HepG2 (cell line): ENCODE measurements around the gene PDE6C. TPM values are rescaled to one million over a fixed set of nuclear protein-coding genes. Genes with fewer than 3 reads are reported as not detected.

Source experiments
- ATAC-seq: fragments of 200-7000 bp; cut with Tn5 transposase; 3 replicates; pipeline ENCODE4 v1.9.1; 2020; ENCODE audit warnings: mild to moderate bottlenecking, moderate library complexity
- BruUV-seq: library from RNA; stranded (reverse); fragments of 400-500 nt; replicated peaks from 2 replicates; lab custom pipeline; 2021; lab: Mats Ljungman, UMichigan
- CTCF ChIA-PET: fragments of 300-600 bp; formaldehyde crosslinking; extraction: SDS; loops from one replicate; lab custom pipeline; 2021; ENCODE audit warnings: low total read pairs, inconsistent platforms, low intra/inter-chr PET ratio; lab: Yijun Ruan, JAX
- POLR2A ChIA-PET: fragments of 350-600 bp; sonication (Branson Sonifier 250); formaldehyde crosslinking; loops from one replicate; lab custom pipeline; 2020; ENCODE audit warnings: antibody characterized with exemption, inconsistent platforms; lab: Yijun Ruan, JAX
- DNase-seq: peaks from one replicate; pipeline ENCODE4 v3.0.0-alpha.2; 2015; ENCODE audit warnings: low spot score
- FAIRE-seq: peaks from 3 replicates; lab custom pipeline; 2011; peaks lifted over from hg19 to GRCh38; lab: Jason Lieb, UNC
- H2AFZ ChIP-seq: one replicate; pipeline ENCODE4 v1.6.1; 2011; ENCODE audit warnings: low read length, inconsistent platforms
- H3K27ac ChIP-seq: fragments of 300-600 bp; 3 replicates; pipeline ENCODE4 v1.8.0; 2011; ENCODE audit warnings: mixed run types, mild to moderate bottlenecking, mixed read lengths, low read length, inconsistent platforms; ENCODE audit not compliant: insufficient read depth; ENCODE audit errors: extremely low read length
- H3K27me3 ChIP-seq, 2 experiments: fragments of 200-600 bp in 1 of 2; 2 replicates in 1 of 2; 3 replicates in 1 of 2; pipeline versions ENCODE4 v1.6.0 to v1.8.0; 2011; ENCODE audit warnings: low read length in 2 of 2, mild to moderate bottlenecking in 2 of 2, moderate library complexity in 2 of 2, inconsistent platforms in 1 of 2; ENCODE audit not compliant: insufficient read depth in 2 of 2, control insufficient read depth in 1 of 2
- H3K36me3 ChIP-seq, 2 experiments: fragments of 200-600 bp in 1 of 2; replicated peaks in 1 of 2; 2 replicates in 1 of 2; 3 replicates in 1 of 2; pipeline versions ENCODE4 v1.5.1 to v1.8.0; 2011; ENCODE audit warnings: low read length in 2 of 2, inconsistent platforms in 1 of 2; ENCODE audit not compliant: insufficient read depth in 2 of 2, control insufficient read depth in 1 of 2
- H3K4me1 ChIP-seq: 2 replicates; pipeline ENCODE4 v1.5.1; 2012; ENCODE audit warnings: low read length, inconsistent platforms; ENCODE audit not compliant: insufficient read depth
- H3K4me2 ChIP-seq: 2 replicates; pipeline ENCODE4 v1.6.0; 2011; ENCODE audit warnings: low read depth, low read length, inconsistent platforms
- H3K4me3 ChIP-seq, 3 experiments: fragments of 200-600 bp in 1 of 3; sonication (generic), shearing (Covaris generic) in 1 of 3; replicated peaks in 1 of 3; 2 replicates each; pipeline ENCODE4 v1.5.1; 2011 to 2016; ENCODE audit warnings: low read length in 3 of 3, inconsistent platforms in 2 of 3, low read depth in 2 of 3, mild to moderate bottlenecking in 2 of 3, control low read depth in 1 of 3, mixed read lengths in 1 of 3; ENCODE audit not compliant: insufficient read depth in 1 of 3
- H3K79me2 ChIP-seq: one replicate; pipeline ENCODE4 v1.6.1; 2011; ENCODE audit warnings: low read length, inconsistent platforms; ENCODE audit not compliant: insufficient read depth
- H3K9ac ChIP-seq: 2 replicates; pipeline ENCODE4 v1.6.0; 2011; ENCODE audit warnings: mild to moderate bottlenecking, low read depth, low read length, inconsistent platforms; ENCODE audit not compliant: insufficient read depth
- H3K9me3 ChIP-seq: 2 replicates; pipeline ENCODE4 v1.5.1; 2012; ENCODE audit warnings: mild to moderate bottlenecking, low read length
- H4K20me1 ChIP-seq: 2 replicates; pipeline ENCODE4 v1.6.0; 2011; ENCODE audit warnings: inconsistent platforms, mild to moderate bottlenecking, low read length, moderate library complexity; ENCODE audit not compliant: insufficient read depth
- ARNTL ChIP-seq: sonication (generic); formaldehyde crosslinking; IDR thresholded peaks from 2 replicates; pipeline ENCODE4 v1.4.0; 2020; ENCODE audit warnings: mild to moderate bottlenecking, missing genetic modification reagents
- ELF1 ChIP-seq: sonication (generic); formaldehyde crosslinking; IDR thresholded peaks from 2 replicates; pipeline ENCODE4 v1.4.0; 2020; ENCODE audit warnings: missing genetic modification reagents
- FOXK2 ChIP-seq: fragments of 450-650 bp; IDR thresholded peaks from 2 replicates; pipeline ENCODE4 v1.6.1; 2016
- GABPB1 ChIP-seq: IDR thresholded peaks from 2 replicates; pipeline ENCODE4 v1.6.1; 2016; ENCODE audit warnings: mild to moderate bottlenecking, missing genetic modification reagents, moderate library complexity, missing compliant biosample characterization
- HDAC2 ChIP-seq: sonication (generic); formaldehyde crosslinking; IDR thresholded peaks from 2 replicates; pipeline ENCODE4 v1.4.0; 2020; ENCODE audit warnings: missing genetic modification reagents
- JARID2 ChIP-seq: sonication (generic); formaldehyde crosslinking; IDR thresholded peaks from 2 replicates; pipeline ENCODE4 v1.8.1; 2023; ENCODE audit warnings: missing genetic modification reagents, inconsistent platforms; ENCODE audit not compliant: insufficient replicate concordance
- MAX ChIP-seq: IDR thresholded peaks from 2 replicates; pipeline ENCODE4 v1.6.1; 2012; ENCODE audit warnings: inconsistent platforms
- MIXL1 ChIP-seq: IDR thresholded peaks from 2 replicates; pipeline ENCODE4 v1.6.1; 2016
- MTF2 ChIP-seq: sonication (generic); formaldehyde crosslinking; IDR thresholded peaks from 2 replicates; pipeline ENCODE4 v1.5.0; 2020; ENCODE audit warnings: missing genetic modification reagents, borderline replicate concordance
- RXRA ChIP-seq: sonication (generic); formaldehyde crosslinking; IDR thresholded peaks from 2 replicates; pipeline ENCODE4 v1.5.1; 2020; ENCODE audit warnings: missing genetic modification reagents
- TRIM22 ChIP-seq: fragments of 450-650 bp; IDR thresholded peaks from 2 replicates; pipeline ENCODE4 v1.6.1; 2017
- ZKSCAN5 ChIP-seq: sonication (generic); formaldehyde crosslinking; IDR thresholded peaks from 2 replicates; pipeline ENCODE4 v1.5.1; 2020; ENCODE audit warnings: mild to moderate bottlenecking, missing genetic modification reagents
- ZNF136 ChIP-seq: sonication (generic); formaldehyde crosslinking; IDR thresholded peaks from 2 replicates; pipeline ENCODE4 v1.8.1; 2022; ENCODE audit warnings: low read depth, mild to moderate bottlenecking, moderate library complexity, missing genetic modification reagents
- ZNF230 ChIP-seq: sonication (generic); formaldehyde crosslinking; IDR thresholded peaks from 2 replicates; pipeline ENCODE4 v1.4.0; 2020; ENCODE audit warnings: mild to moderate bottlenecking, missing genetic modification reagents
- ZNF605 ChIP-seq: sonication (generic); formaldehyde crosslinking; IDR thresholded peaks from 2 replicates; pipeline ENCODE4 v1.8.0; 2022; ENCODE audit warnings: mild to moderate bottlenecking, missing genetic modification reagents
- ZNF687 ChIP-seq: sonication (generic); formaldehyde crosslinking; IDR thresholded peaks from 2 replicates; pipeline ENCODE4 v1.5.1; 2020; ENCODE audit warnings: mild to moderate bottlenecking, missing genetic modification reagents, moderate library complexity
- ZNF713 ChIP-seq: sonication (generic); formaldehyde crosslinking; IDR thresholded peaks from 2 replicates; pipeline ENCODE4 v1.4.0; 2020; ENCODE audit warnings: mild to moderate bottlenecking, missing genetic modification reagents
- WGBS: methylation state at CpG from one replicate; pipeline ENCODE4 v1.1.6; 2017; ENCODE audit warnings: low lambda C conversion rate; 5-methylcytosine and 5-hydroxymethylcytosine counted together
- in situ Hi-C: cut with HindIII; loops from 2 replicates; pipeline ENCODE4 v1.10.0; 2017; ENCODE audit warnings: low pct_unique_long_range_greater_than_20kb; ENCODE audit not compliant: extremely low pct_ligation_motif_present
- intact Hi-C: fragments of 100-400 bp; cut with micrococcal nuclease; formaldehyde crosslinking; loops from one replicate; pipeline ENCODE4 v1.10.0; 2022; ENCODE audit not compliant: unreplicated experiment
- polyA plus RNA-seq, 8 experiments: library from polyadenylated mRNA; depleted of rRNA in 3 of 8; stranded (reverse) in 7 of 8; unstranded in 1 of 8; fragments of >200 nt; fragmentation: Illumina TruSeq in 4 of 8; extraction: Trizol in 4 of 8; gene quantifications; 2 replicates each; pipeline versions ENCODE4 v1.2.1 to v1.2.3, GENCODE V29; 2011 to 2016; ENCODE audit warnings: low read depth in 4 of 8, missing spikeins in 1 of 8, mixed read lengths in 1 of 8; ENCODE audit not compliant: insufficient read depth in 1 of 8
- total RNA-seq, 5 experiments: library from RNA; depleted of rRNA; stranded (reverse); fragments of >200 nt; fragmentation: Illumina TruSeq; extraction: Trizol; gene quantifications; 2 replicates each; pipeline ENCODE4 v1.2.3, GENCODE V29; 2016; ENCODE audit warnings: low read depth in 1 of 5
- TF ChIP-seq, protein P1 (sequence below): IDR thresholded peaks from 2 replicates; pipeline ENCODE4 v1.6.1; 2016; ENCODE audit warnings: missing biosample characterization, missing genetic modification reagents, low read depth

PDE6C gene
- total and polyA plus RNA-seq, 2 of the 13 experiments (the other 11 are each of a cell fraction or from before 2014, with no cell fraction given): 0.64 TPM; not detected in 1

DNA sequence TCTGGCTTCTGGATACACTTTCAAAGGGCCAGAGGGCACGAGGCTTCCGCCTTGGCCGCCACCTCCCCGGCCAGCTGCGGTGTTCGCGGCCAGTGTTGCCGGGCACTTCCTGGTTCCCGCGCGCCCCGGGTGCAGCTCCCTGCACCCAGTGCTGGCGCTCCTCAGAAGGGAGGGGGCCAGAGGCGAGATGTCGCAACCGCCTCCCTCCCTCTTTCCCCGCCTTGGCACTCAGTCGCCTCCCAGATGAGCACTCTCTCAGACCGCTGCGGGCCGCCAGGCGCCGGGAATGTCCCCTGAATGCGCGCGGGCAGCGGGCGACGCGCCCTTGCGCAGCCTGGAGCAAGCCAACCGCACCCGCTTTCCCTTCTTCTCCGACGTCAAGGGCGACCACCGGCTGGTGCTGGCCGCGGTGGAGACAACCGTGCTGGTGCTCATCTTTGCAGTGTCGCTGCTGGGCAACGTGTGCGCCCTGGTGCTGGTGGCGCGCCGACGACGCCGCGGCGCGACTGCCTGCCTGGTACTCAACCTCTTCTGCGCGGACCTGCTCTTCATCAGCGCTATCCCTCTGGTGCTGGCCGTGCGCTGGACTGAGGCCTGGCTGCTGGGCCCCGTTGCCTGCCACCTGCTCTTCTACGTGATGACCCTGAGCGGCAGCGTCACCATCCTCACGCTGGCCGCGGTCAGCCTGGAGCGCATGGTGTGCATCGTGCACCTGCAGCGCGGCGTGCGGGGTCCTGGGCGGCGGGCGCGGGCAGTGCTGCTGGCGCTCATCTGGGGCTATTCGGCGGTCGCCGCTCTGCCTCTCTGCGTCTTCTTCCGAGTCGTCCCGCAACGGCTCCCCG, 45.7 kb upstream of the PDE6C start, which contains the start of gene FFAR4:
TSS of gene FFAR4 (plus strand) at position 231 of the 842 bp plus-strand sequence. CDS start at position 287, 56 bp downstream.
- BruUV-seq: no TSS peak
- H2AFZ ChIP-seq: no peak within 1 kb of the TSS
- FAIRE-seq: no peak
- TF ChIP-seq ZKSCAN5 (CRISPR knock-in tag) (no peak), MIXL1 (CRISPR knock-in tag) (no peak), ZNF687 (CRISPR knock-in tag) (peak; percentile 40), MAX (no peak), ARNTL (CRISPR knock-in tag) (no peak), ZNF605 (CRISPR knock-in tag) (no peak), ZNF230 (CRISPR knock-in tag) (no peak), MTF2 (CRISPR knock-in tag) (peak; percentile 83; the same call in 1 of the 2 replicates), TRIM22 (no peak), JARID2 (CRISPR knock-in tag) (no peak), FOXK2 (no peak), ZNF713 (CRISPR knock-in tag) (no peak), HDAC2 (no peak), GABPB1 (CRISPR knock-in tag) (peak; percentile 15; the same call in 1 of the 2 replicates), ZNF136 (no peak), RXRA (peak; percentile 18; the same call in 1 of the 2 replicates), ELF1 (CRISPR knock-in tag) (peak; percentile 52; the same call in 1 of the 2 replicates)
- TF ChIP-seq, protein P1, sequence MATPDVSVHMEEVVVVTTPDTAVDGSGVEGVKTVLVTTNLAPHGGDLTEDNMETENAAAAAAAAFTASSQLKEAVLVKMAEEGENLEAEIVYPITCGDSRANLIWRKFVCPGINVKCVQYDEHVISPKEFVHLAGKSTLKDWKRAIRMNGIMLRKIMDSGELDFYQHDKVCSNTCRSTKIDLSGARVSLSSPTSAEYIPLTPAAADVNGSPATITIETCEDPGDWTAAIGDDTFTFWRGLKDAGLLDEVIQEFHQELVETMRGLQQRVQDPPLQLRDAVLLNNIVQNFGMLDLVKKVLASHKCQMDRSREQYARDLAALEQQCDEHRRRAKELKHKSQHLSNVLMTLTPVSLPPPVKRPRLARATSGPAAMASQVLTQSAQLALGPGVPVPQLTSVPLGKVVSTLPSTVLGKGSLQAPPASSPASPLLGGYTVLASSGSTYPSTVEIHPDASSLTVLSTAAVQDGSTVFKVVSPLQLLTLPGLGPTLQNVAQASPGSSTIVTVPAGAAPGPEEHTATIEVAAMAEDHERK (CRISPR knock-in tag): no peak

More for the DNA sequence above, 45.7 kb upstream of the PDE6C start, which contains the start of gene FFAR4:
- Histone ChIP-seq H3K9ac (no peak within 1 kb of the TSS), H4K20me1 (no peaks in the 10 kb centered on the region), H3K79me2 (no peaks in the 10 kb centered on the region), H3K4me3 (peak within 1 kb of the TSS in 2 of 3 experiments; percentile 36 to 52; a peak in 4 of 6 replicates), H3K9me3 (no peaks in the 10 kb centered on the region), H3K27ac (no peak within 1 kb of the TSS), H3K27me3 (peaks cover 4 to 49% of the 10 kb centered on the region in 2 experiments), H3K36me3 (no peaks in the 10 kb centered on the region), H3K4me2 (peak within 1 kb of the TSS; percentile 42; the same call in 1 of the 2 replicates), H3K4me1 (no peaks in the 10 kb centered on the region)
- 7% methylated on average over 17 of the region's 85 CpGs for WGBS
- intact Hi-C loops: no loop called here
- DNase-seq (no peak), ATAC-seq (peak; percentile 67)
- in situ Hi-C loops: no loop called here
- ChIA-PET POLR2A (no interaction called here), CTCF (no interaction called here)
